HG02678 (cell line): ENCODE results near the gene GOPC.

Experiments used
- ATAC-seq: cut with Tn5 transposase; IDR thresholded peaks from one replicate; pipeline ENCODE4 v1.9.1; 2021; ENCODE audit warnings: mild to moderate bottlenecking, moderate library complexity; ENCODE audit not compliant: unreplicated experiment

The GOPC gene

DNA sequence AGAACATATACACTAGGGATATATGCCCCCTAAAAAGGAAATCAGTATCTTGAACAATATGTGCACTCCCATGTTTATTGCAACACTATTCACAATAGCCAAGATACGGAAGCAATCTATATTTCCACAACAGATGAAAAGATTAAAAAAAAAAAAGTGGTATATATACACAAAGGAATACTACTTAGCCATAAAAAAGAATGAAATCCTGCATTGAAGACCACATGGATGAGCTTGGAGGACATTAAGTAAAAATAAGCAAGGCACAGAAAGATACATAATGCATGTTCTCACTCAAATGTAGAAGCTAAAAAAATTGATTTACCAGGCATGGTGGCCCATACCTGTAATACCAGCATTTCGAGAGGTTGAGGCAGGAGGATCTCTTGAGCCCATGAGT, 4.6 kb downstream of the GOPC start:
- ATAC-seq = no peak

DNA sequence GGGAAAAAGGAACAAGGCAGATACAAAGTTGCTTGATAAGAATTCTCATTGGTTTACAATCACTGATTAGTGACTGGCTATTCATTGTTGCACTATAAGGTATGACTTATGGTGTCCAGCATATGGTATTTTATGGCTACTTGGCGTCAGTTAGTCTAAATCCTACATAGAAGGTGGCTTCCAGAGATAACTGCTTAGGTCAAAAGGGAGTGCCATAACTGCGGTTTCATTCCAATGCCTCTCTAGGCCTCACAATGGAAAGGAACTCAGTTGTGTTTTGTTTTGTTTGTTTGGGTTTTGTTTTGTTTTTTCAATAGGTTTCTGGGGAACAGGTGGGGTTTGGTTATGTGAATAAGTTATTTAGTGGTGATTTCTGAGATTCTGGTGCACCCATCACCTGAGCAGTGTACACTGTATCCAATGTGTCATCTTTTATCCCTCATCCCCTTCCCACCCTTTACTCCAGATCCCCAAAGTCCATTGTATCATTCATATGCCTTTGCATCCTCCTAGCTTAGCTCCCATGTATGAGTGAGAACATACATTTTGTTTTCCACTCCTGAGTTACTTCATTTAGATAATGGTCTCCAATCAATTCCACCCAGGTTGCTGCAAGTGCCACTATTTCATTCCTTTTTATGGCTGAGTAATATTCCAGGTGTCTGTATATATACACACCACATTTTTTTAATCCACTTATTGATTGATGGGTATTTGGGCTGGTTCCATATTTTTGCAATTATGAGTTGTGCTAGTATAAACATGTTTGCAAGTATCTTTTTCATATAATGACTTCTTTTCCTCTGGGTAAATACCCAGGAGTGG, 7.0 kb downstream of the GOPC start:
- no peak for ATAC-seq

- ATAC-seq = no peak
Measured at GRCh38 chr6:117592983-117593759, 9.1 kb downstream of the GOPC start.

DNA sequence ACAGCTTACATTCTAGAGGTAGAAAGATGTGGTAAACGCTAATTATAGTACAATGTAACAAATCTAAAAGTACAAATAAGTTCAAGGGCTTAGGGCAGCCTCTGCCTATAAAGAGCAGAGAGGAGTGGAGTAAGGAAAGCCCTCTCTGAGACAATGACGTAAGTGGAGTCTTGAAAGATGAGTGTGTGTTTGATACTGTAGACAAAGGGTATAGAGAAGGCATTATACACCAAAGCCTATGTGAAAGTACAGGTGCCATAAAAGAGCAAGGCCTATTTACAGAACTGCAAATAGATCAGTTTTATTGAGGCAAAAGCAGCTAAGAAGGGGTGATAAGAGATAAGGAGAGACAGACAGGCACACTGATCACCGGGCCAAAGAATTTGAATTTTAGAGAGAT, 10.9 kb downstream of the GOPC start:
- no peak for ATAC-seq

DNA sequence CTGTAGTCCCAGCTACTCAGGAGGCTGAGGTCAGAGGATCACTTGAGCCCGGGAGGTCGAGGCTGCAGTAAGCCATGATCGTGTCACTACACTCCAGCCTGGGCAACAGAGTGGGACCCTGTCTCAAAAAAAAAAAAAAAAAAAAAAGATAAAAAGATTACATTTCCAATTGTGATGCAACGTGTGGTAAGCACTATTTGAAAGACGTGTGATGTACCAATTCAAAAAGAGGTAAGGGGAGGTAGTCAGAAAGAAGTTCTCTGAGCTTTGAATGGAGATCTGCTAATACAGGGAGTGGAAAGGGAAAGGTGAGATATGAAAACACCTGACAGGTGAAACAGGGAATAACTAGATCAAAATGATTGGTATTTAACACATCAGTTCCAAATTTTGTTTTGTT, 11.9 kb downstream of the GOPC start:
- ATAC-seq = no peak

DNA sequence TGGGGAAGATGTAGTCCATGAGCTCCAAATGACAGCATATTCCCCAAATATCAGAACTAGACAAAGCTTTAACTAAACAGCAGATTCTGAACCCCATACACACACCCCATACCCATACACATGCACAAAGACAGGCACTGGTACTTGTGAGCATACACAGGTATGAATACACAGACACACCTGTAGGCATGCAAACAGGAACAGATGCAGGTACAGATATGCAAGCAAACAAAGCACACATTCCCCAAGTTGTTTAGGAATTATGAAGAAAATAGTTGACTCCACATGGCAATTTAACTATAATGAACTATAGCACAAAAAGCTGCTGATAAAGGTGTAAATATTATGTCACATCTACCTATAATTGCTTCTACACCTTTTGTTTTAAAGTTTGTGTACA, 16.7 kb downstream of the GOPC start:
- ATAC-seq = no peak

DNA sequence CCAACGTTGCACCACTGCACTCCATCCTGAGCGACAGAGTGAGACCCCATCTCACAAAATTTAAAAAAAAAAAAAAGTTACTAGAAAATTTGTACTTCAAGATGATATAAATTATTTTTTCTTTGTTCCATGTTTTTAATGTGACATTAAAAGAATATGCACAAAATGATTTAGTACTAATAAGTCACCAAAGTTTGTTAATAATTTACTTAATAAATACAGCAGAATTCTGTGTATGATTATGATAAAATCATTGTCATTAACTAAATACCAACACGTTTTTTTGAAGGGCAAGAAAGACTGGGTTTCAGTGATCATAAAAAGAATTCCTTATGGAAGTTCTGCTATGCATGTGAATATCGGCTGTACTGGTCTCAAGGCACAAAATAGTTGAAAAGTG, 28.1 kb downstream of the GOPC start:
- no peak for ATAC-seq

DNA sequence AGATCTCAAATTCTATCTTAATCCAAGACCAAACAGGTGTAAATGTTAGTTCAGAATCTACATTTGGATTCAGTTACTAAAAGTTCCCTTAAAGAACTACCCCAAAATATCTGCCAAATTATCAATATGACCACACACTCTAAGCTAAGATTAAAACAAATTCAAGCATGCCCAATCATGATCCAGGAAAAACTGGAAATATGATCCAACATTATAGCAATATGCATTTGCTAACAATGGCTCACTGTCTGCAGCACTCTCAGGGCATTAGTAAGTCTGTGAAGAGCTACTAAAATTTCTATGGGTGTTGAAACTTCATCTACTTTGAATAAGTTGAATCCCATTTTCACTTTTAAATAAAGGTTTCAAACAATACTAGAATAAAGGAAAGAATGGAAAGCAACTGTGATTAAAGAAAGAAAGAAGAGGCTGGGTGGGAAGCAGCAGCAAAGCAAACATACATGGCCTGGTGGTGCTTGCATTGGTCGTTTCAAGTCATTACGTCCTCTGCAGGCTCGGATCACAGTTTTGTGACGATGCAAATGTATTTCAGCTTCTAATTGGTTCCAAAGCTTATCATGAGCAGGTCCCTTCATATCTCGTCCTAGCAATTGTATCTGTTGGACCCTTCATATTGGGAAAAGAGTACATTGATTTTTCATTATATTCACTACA, 29.2 kb downstream of the GOPC start:
- no peak for ATAC-seq

GRCh38 chr6:117568831-117569410, 33.4 kb downstream of the GOPC start:
- ATAC-seq = no peak

GRCh38 chr6:117568247-117568646, 34.1 kb downstream of the GOPC start:
- ATAC-seq = no peak

DNA sequence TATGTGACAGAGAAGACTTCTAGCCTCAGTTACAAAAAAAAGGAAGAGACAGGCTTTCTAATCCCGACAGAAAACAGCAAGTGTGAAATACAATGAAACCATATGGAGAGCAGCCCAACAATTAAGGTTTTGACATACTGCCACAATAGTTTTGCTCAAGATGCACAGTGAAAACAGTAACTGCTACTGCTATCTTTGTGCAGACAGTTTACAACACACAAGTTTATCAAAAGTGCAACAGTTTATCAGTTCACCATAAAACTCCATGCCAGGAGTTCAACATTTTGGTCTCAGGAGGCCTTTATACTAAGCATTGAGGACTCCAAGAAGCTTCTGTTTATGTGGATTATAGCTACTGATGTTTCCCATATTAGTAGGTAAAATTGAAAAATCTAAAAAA, 37.6 kb downstream of the GOPC start:
- ATAC-seq = no peak

DNA sequence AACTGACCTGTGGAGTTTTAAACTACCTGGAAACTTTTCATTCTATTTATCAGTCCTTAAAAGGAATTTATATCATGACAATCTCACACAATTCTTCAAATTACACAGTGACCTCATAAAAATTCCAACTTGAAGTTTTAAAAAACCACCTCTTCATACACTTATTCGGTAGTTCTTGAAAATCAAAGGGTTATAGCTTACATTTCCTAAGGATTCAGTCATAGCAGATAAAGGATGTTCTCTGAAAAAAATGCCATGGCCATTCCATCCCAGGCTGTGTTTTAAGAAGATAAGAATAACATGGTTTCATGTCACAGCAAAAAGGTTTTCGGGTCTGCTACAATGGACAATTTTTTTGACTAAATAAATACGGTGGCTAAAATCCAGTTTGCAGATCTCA, 41.2 kb downstream of the GOPC start:
- no peak for ATAC-seq

DNA sequence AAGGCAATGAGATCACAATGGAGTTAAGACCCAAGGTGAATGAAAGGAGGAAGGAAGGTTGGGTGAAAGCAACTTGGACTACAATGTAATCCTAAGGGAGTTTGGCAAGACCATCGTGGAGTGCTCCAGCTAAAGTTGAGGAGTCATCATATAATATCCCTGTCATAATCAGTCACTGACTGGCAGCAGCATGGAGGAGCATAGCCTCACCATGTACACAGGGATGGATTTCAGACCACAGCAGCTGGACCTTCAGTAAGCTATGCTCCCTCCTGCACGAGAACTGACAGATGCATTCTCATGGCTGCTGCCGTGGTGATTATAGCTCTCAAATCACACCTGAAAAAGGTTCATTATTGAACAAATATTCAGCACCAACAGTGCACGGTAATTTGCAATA, 43.0 kb downstream of the GOPC start:
- ATAC-seq = no peak

GRCh38 chr6:117558818-117559217, 43.5 kb downstream of the GOPC start:
- ATAC-seq = no peak

DNA sequence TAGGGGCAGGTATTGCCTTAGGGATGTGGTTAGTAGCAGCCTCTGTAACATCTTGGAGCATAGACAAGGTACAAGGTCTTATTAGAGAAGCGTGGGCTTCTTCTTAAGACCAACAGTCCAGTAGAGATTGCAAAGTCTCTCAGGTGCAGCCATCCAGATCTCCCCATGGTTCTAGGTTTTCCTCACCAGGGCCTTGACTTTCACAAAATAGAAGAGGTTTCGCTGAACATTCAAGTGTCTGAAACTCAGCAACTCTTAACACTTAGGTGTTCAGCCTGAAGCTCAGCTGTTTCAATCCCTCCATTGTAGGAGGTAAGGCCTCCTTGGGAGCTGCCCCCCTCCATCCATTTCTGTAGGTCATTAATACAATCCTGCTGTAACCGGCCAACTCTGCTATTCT, 44.4 kb downstream of the GOPC start:
- no peak for ATAC-seq

DNA sequence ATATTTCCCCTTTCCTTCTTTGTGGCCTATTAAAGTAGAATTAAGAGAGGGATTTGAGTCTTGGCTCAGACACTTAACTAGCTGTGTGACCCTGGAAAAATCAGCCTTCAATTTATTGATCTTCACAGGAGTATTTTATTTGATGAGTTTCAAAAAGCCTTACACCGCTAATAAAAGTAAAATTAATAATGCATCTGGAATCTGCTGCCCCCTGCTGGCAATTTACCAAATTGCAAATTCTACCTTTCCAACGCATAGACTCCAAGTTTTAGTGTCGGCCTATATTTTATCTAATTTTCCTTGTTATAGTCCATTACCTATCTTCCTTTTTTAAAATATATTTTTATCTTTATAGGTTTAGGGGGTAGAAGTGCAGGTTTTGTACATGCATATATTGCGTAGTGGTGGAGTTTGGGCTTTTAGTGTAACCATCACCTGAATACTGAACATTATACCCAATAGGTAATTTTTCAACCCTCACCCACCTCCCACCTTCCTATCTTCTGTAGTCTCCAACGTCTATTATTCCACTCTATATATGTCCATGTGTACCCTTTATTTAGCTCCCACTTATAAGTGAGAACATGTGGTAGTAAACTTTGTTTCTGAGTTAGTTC, 46.3 kb downstream of the GOPC start:
- no peak for ATAC-seq

DNA sequence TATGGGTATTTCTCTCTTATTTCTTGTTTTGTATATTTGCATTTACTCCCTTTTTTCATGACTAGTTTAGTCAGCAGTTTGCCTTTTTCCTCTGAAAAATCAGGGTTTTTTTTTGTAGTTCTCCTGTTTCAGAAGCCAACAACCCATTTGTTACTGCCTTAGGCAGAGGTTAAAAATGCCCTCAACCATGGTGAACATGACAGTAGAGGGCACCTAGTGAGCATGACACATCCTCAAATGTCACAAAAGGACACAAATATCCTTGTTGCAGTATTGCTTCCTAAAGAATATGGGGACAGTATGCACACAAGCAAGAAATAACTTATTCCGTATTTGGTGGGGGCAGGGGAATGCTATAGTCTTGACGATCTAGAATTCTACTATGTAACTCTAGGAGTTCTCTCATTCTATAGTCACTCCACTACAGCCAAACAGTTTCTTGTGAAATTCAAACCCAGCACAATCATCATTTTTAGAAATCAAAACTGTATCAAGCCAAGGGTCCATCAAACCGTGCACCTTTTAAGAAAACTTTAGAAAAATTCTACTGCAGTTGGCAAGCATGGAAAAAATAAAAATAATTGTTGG, 47.0 kb downstream of the GOPC start:
- ATAC-seq = no peak

- no peak for ATAC-seq
Measured at GRCh38 chr6:117553142-117553541, 49.2 kb downstream of the GOPC start.

GRCh38 chr6:117552618-117553017, 49.7 kb downstream of the GOPC start:
- no peak for ATAC-seq

GRCh38 chr6:117550618-117551242, 51.6 kb downstream of the GOPC start:
- ATAC-seq = no peak
